Esophagus squamous epithelium (tissue), 5 donors: ENCODE measurements around the gene UTP25. TPM values are rescaled to one million over a fixed set of nuclear protein-coding genes. Genes with fewer than 3 reads are reported as not detected.
"Not testable (repeated sequence)": the region's sequence is repeated elsewhere in the genome, so short reads cannot be mapped to it uniquely, and the experiment has no call there.

Experiments used
- DNase-seq: peaks from one replicate; lab custom pipeline; 2025; lab: John Stamatoyannopoulos, UW
- H3K27ac ChIP-seq, 4 donors: fragments of 200-600 bp; sonication (generic); one replicate each; pipeline ENCODE4 v1.5.1; 2016 to 2019; ENCODE audit warnings: mild to moderate bottlenecking in 1 of 4
- H3K27me3 ChIP-seq, 4 donors: fragments of 200-600 bp; sonication (generic); 1 replicate in 3 of 4; 2 replicates in 1 of 4; pipeline versions ENCODE4 v1.5.1 to v1.6.0; 2017 to 2021; ENCODE audit warnings: antibody characterized with exemption in 1 of 4
- H3K36me3 ChIP-seq, 3 donors: fragments of 200-600 bp; sonication (generic); one replicate each; pipeline ENCODE4 v1.5.1; 2016 to 2019
- H3K4me1 ChIP-seq, 3 donors: fragments of 200-600 bp; sonication (generic); one replicate each; pipeline ENCODE4 v1.5.1; 2017 to 2019
- H3K4me3 ChIP-seq, 4 donors: fragments of 200-600 bp; sonication (generic); 1 replicate in 3 of 4; 2 replicates in 1 of 4; pipeline ENCODE4 v1.5.1; 2016 to 2019; ENCODE audit warnings: mild to moderate bottlenecking in 2 of 4, moderate library complexity in 1 of 4
- H3K9me3 ChIP-seq, 3 donors: fragments of 200-600 bp; sonication (generic); one replicate each; pipeline ENCODE4 v1.5.1; 2016 to 2019
- POLR2A ChIP-seq, 4 donors: fragments of 450-650 bp; IDR thresholded peaks; one replicate each; pipeline ENCODE4 v1.6.1; 2017; ENCODE audit warnings: antibody characterized with exemption in 4 of 4, mild to moderate bottlenecking in 4 of 4, moderate library complexity in 3 of 4
- WGBS, 2 donors: methylation state at CpG; one replicate each; pipeline ENCODE4 v1.1.5; 2018; 5-methylcytosine and 5-hydroxymethylcytosine counted together
- intact Hi-C: fragments of 100-400 bp; cut with DNase I; formaldehyde crosslinking; loops from one replicate; pipeline ENCODE4 v1.15.0; 2022
- total RNA-seq, 4 donors: library from RNA; depleted of rRNA; stranded (reverse); fragments of >200 nt; gene quantifications; one replicate each; pipeline ENCODE4 v1.1.0, GENCODE V29; 2016
- TF ChIP-seq, protein P1 (sequence below), 6 experiments: fragments of 450-650 bp in 4 of 6; fragments of 200-600 bp in 2 of 6; sonication (generic) in 2 of 6; IDR thresholded peaks; one replicate each; pipeline ENCODE4 v1.5.1; 2016 to 2019; ENCODE audit warnings: antibody characterized with exemption in 6 of 6, mild to moderate bottlenecking in 4 of 6, moderate library complexity in 4 of 6
- donor health status: DM: yes; HTN: yes; CAD: no.

Gene UTP25
- total RNA-seq, 4 donors from 2014 or later = 3.9 to 13.5 (median 7.8) TPM

DNA sequence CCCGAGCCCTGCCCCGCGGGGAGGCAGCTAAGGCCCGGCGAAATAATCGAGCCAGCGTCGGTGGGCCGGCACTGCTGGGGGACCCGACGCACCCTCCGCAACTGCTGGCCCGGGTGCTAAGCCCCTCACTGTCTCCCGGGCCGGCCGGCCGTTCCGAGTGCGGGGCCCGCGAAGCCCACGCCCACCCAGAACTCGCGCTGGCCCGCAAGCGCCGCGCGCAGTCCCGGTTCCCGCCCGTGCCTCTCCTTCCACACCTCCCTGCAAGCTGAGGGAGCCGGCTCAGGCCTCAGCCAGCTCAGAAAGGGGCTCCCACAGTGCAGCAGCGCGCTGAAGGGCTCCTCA lies 61.3 kb downstream of the UTP25 start:
- no peak for DNase-seq
- no peaks in the 10 kb centered on the region for H3K9me3 ChIP-seq
- no peaks in the 10 kb centered on the region for H3K36me3 ChIP-seq
- WGBS, 2 donors = 82% methylated on average over 19 of the region's 35 CpGs; no CpG with 5 or more reads in 1 of the 2 donors
- no peak overlapping the region for H3K4me3 ChIP-seq
- no peak for TF ChIP-seq POLR2A (IDR thresholded peaks at IDR 0.05)
- TF ChIP-seq, protein P1, sequence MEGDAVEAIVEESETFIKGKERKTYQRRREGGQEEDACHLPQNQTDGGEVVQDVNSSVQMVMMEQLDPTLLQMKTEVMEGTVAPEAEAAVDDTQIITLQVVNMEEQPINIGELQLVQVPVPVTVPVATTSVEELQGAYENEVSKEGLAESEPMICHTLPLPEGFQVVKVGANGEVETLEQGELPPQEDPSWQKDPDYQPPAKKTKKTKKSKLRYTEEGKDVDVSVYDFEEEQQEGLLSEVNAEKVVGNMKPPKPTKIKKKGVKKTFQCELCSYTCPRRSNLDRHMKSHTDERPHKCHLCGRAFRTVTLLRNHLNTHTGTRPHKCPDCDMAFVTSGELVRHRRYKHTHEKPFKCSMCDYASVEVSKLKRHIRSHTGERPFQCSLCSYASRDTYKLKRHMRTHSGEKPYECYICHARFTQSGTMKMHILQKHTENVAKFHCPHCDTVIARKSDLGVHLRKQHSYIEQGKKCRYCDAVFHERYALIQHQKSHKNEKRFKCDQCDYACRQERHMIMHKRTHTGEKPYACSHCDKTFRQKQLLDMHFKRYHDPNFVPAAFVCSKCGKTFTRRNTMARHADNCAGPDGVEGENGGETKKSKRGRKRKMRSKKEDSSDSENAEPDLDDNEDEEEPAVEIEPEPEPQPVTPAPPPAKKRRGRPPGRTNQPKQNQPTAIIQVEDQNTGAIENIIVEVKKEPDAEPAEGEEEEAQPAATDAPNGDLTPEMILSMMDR (IDR thresholded peaks at IDR 0.05) = no peak
- peaks cover 0 to 19% (median 0%) of the 10 kb centered on the region in 4 donors for H3K27me3 ChIP-seq
- intact Hi-C loops = no loop called here
- H3K27ac ChIP-seq = no peak overlapping the region
- peaks cover 0 to 7% (median 0%) of the 10 kb centered on the region in 3 donors for H3K4me1 ChIP-seq

DNA sequence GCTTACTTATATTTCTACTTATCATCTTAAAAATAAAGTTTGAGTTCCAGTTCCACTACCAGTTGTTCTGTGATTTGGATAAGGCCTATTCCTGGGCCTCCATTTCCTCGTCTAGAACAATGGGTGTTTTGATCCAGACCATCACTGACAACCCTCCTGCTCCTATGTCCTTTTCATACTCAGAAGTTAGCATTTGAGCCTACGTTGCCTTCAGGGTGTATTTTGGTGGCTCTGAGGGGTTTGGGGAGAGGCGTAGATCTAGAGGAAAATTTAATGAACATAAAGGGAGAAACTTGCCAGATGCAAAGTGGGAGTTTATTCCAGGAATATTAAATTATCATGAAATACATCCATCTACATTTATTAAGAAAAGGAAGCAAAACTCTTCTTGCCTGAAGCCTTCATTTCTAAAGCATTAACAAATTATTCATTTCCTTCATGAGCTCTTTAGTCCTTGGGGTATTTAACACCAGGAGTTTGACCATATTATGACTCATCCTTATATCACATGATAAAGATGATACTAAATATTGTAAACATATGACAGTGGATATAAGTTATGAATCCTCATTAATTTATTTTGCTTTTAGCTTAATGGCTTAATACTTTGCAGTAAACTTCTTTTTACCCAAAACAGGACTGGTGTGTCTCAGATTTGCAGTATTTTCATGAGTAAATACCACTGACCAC lies 63.0 kb downstream of the UTP25 start:
- WGBS, 2 donors = 58 to 77% methylated on average over 3 of the region's 3 CpGs
- no peak overlapping the region for H3K27ac ChIP-seq
- H3K36me3 ChIP-seq = no peaks in the 10 kb centered on the region
- no peak for DNase-seq
- H3K27me3 ChIP-seq = peaks cover 0 to 17% (median 0%) of the 10 kb centered on the region in 4 donors
- TF ChIP-seq POLR2A (IDR thresholded peaks at IDR 0.05) = no peak
- TF ChIP-seq, protein P1 (IDR thresholded peaks at IDR 0.05) = no peak
- intact Hi-C loops = no loop called here
- no peaks in the 10 kb centered on the region for H3K9me3 ChIP-seq
- no peaks in the 10 kb centered on the region for H3K4me1 ChIP-seq
- no peak overlapping the region for H3K4me3 ChIP-seq

DNA sequence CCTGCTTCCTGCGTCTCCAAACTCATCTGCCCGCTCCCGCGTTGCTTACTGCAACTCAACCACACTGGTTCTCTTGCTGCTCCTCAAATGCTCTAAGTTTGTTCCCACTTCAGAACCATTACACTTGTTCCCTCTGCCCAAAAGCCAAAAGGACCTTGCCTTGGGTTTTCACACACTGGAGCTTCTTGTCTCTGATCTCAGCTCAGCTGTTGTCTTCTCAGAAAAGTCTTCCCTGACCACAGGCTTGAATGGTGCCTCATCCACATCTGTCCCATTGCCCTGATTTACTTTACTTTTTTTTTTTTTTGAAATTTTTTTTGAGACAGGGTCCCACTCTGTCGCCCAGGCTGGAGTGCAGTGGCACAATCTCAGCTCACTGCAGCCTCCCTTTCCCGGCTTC lies 66.0 kb downstream of the UTP25 start:
- no peak for DNase-seq
- Histone ChIP-seq H3K4me3 (no peak overlapping the region), H3K9me3 (no peaks in the 10 kb centered on the region), H3K27ac (no peak overlapping the region), H3K4me1 (no peaks in the 10 kb centered on the region), H3K27me3 (no peaks in the 10 kb centered on the region), H3K36me3 (no peaks in the 10 kb centered on the region)
- no peak for TF ChIP-seq POLR2A (IDR thresholded peaks at IDR 0.05)
- TF ChIP-seq, protein P1 (IDR thresholded peaks at IDR 0.05) = no peak
- 65 to 90% methylated on average over 6 of the region's 6 CpGs for WGBS, 2 donors
- intact Hi-C loops = no loop called here

DNA sequence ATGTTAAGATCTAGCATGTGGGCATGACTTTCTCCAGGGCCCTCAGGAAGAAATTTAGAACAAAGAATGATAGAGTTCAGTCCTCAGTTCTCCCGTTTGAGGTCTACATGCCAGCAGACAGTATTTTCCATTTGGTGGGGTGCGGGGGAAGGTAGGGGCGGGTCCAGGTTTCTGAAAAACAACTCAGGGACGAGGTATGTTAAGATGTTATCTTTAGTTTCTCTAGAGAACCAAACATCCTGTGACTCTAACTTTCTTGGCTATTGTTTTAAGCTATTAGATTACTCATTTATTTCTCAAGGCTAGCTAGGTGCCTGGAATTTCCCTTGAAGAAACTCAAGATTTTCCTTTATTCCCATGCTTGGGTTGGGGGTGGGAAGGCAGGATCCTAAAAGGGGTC lies 67.9 kb downstream of the UTP25 start:
- Histone ChIP-seq H3K36me3 (no peaks in the 10 kb centered on the region), H3K27ac (no peak overlapping the region), H3K9me3 (no peaks in the 10 kb centered on the region), H3K4me1 (no peaks in the 10 kb centered on the region), H3K4me3 (no peak overlapping the region), H3K27me3 (no peaks in the 10 kb centered on the region)
- no peak for TF ChIP-seq POLR2A (IDR thresholded peaks at IDR 0.05)
- WGBS, 2 donors = 35 to 55% methylated on average over 4 of the region's 4 CpGs
- intact Hi-C loops = no loop called here
- no peak for DNase-seq

DNA sequence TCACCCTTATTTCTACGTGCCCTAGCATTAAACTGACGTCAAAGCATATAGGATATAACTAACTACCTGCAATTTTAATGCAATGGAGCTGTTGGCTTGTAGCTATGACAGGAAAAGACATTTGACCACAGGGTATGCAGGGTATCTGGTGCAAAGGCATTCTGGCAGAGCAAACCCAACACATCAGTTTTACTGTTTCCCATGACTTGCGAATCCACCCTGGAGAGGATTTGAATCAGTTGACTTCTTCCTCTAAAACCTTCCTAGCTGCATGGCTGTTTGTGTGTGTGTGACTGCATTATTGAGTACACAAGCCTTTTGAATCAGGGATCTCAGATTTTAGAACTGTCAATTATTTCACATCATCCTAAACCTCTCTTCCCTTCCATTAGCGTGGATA lies 68.6 kb downstream of the UTP25 start:
- intact Hi-C loops = no loop called here
- Histone ChIP-seq H3K4me3 (no peak overlapping the region), H3K27ac (no peak overlapping the region), H3K4me1 (no peaks in the 10 kb centered on the region), H3K27me3 (no peaks in the 10 kb centered on the region), H3K9me3 (no peaks in the 10 kb centered on the region), H3K36me3 (no peaks in the 10 kb centered on the region)
- WGBS, 2 donors = 72 to 80% methylated on average over 4 of the region's 4 CpGs
- TF ChIP-seq POLR2A (IDR thresholded peaks at IDR 0.05) = no peak
- DNase-seq = no peak

DNA sequence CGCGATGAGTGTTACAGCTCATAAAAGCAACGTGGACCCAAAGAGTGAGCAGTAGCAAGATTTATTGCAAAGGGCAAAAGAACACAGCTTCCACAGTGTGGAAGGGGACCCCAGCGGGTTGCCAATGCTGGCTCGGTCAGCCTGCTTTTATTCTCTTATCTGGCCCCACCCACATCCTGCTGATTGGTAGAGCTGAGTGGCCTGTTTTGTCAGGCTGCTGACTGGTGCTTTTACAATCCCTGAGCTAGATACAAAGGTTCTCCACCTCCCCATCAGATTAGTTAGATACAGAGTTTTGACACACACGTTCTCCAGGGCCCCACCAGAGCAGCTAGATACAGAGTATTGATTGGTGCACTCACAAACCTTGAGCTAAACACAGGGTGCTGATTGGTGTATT lies 70.5 kb downstream of the UTP25 start:
- H3K27ac ChIP-seq, H3K4me3 ChIP-seq, H3K27me3 ChIP-seq, H3K9me3 ChIP-seq, H3K4me1 ChIP-seq, H3K36me3 ChIP-seq, DNase-seq, intact Hi-C loops: not testable (repeated sequence)
- WGBS, 2 donors = 59 to 75% methylated on average over 5 to 6 of the region's 6 CpGs

DNA sequence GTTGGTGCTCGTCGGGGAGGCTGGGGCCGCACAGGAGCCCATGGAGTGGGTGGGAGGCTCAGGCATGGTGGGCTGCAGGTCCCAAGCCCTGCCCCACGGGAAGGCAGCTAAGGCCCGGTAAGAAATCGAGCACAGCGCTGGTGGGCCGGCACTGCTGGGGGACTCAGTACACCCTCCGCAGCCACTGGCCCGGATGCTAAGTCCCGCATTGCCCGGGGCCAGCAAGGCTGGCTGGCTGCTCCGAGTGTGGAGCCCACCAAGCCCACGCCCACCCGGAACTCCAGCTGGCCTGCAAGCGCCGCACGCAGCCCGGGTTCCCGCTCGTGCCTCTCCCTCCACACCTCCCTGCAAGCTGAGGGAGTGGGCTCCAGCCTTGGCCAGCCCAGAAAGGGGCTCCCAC lies 71.1 kb downstream of the UTP25 start:
- H3K4me1 ChIP-seq, H3K4me3 ChIP-seq, H3K27ac ChIP-seq, H3K36me3 ChIP-seq, H3K9me3 ChIP-seq, H3K27me3 ChIP-seq, intact Hi-C loops, DNase-seq: not testable (repeated sequence)
- no CpG with 5 or more reads among the region's 21 CpGs for WGBS, 2 donors
